GM08714 (cell line): ENCODE measurements around the gene TRIM13.
A peak's percentile ranks its signal among the peaks of the same experiment; 100 is the strongest.
"Not testable (repeated sequence)": the region's sequence is repeated elsewhere in the genome, so short reads cannot be mapped to it uniquely, and the experiment has no call there.

ENCODE experiments used
- H3K4me3 ChIP-seq: fragments of 200-500 bp; sonication (Bioruptor generic); 2 replicates; pipeline ENCODE4 v1.5.1; 2014; ENCODE audit warnings: mild to moderate bottlenecking, low read length, inconsistent platforms
- ZNF274 ChIP-seq: IDR thresholded peaks from 2 replicates; pipeline ENCODE4 v1.6.1; 2012; ENCODE audit warnings: mild to moderate bottlenecking, low read depth, low read length

TRIM13 gene

DNA sequence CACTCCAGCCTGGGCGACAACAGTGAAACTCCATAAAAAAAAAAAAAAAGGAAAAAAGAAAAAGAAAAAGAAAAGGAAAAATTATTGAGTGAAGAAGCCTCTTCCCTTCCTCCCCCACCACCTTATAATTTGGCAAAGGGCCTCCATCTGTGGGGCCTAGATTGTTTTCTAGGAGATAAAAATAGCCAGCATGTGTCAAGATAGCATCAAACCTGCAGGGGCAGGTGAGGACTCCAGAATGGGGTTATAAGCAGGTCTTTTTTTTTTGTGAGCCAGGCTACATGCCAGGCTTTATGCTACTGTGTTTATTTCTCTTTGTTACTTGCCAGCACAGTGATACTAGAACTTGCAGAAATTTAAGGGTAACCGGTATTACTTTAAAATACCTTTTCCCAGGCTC lies 11.7 kb upstream of the TRIM13 start:
- no peak overlapping the region for H3K4me3 ChIP-seq
- no peak for TF ChIP-seq ZNF274

- no peak overlapping the region for H3K4me3 ChIP-seq
- TF ChIP-seq ZNF274 = no peak
These were observed 10.4 kb upstream of the TRIM13 start for GRCh38 chr13:49986471-49986870.

GRCh38 chr13:49990612-49991011 lies 6.2 kb upstream of the TRIM13 start:
- not testable (repeated sequence) for H3K4me3 ChIP-seq

DNA sequence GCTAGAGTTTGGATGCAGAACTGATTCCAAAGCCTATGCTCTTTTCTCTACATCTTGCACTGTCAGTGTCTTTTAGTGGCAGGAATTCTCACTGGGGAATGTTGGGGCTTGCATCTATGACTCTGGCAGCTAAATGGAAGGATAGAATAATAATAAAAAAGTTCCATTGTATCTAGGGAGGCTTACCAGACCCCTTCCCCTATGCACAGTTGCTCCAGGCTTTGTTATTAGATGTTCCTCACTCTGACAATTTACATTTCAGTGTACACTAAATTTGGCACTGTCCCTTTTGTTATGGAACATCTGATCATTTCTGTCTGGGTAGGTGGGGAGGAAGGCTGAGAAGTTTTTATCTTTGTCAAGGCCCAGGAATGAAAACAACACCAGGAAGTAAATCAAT lies 3.7 kb upstream of the TRIM13 start:
- no peak overlapping the region for H3K4me3 ChIP-seq
- no peak for TF ChIP-seq ZNF274

DNA sequence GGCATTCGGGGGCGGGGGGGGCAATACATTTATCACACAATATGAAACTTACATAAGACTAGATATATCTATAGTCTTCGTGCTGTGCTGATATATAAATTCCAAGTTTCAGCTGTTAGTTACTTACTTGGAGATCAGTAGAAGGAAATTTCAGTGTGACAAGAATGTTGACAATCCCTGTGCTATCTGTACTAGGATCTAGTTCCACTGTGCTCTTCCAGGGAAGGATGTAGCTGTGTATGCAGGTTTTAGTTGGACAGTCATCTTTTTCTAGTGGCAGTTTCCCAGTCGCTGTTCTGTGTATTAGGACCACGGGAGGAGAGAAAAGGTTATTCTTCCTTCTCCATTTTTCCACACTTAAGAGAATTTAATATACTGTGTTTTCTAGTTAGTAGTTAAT lies 3.2 kb upstream of the TRIM13 start:
- no peak overlapping the region for H3K4me3 ChIP-seq
- no peak for TF ChIP-seq ZNF274

- H3K4me3 ChIP-seq = peak overlapping the region; percentile 69; the same call in 1 of the 2 replicates
- TF ChIP-seq ZNF274 = no peak
These were observed 1.2 kb upstream of the TRIM13 start for GRCh38 chr13:49995625-49996101.

GRCh38 chr13:49996161-49996915 lies 504 bp upstream of the TRIM13 start:
- no peak for TF ChIP-seq ZNF274
- H3K4me3 ChIP-seq = peak overlapping the region; percentile 69; the same call in 1 of the 2 replicates

DNA sequence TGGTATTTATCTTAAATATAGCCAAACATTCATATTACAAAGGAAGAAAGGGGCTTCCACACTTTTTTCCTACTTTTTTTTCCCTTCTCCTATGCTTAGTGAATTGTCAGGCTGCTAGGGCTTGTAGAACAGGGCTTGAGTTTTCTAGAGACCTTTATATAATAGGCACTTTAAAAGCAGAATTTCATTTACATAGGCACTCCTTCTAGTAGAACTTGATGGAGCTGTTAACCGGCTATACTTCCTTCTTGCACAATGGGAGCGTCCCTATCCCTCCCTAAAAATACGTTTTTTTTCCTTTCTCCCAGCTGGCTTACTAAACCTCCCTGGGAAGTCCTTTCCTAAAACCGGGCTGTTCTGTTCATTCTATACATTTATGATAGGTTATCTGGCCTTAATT lies 1.1 kb downstream of the TRIM13 start:
- TF ChIP-seq ZNF274 = no peak
- H3K4me3 ChIP-seq = peak overlapping the region; percentile 71

GRCh38 chr13:49998714-49999624 lies 2.1 kb downstream of the TRIM13 start:
- H3K4me3 ChIP-seq = peak overlapping the region; percentile 71
- TF ChIP-seq ZNF274 = no peak

- H3K4me3 ChIP-seq = no peak overlapping the region
- no peak for TF ChIP-seq ZNF274
These were observed 4.4 kb downstream of the TRIM13 start for GRCh38 chr13:50001287-50001686.

- no peak for TF ChIP-seq ZNF274
- H3K4me3 ChIP-seq = no peak overlapping the region
These were observed 9.7 kb downstream of the TRIM13 start for GRCh38 chr13:50006426-50007135.

GRCh38 chr13:50011461-50011860 lies 14.6 kb downstream of the TRIM13 start:
- H3K4me3 ChIP-seq = no peak overlapping the region
- no peak for TF ChIP-seq ZNF274

DNA sequence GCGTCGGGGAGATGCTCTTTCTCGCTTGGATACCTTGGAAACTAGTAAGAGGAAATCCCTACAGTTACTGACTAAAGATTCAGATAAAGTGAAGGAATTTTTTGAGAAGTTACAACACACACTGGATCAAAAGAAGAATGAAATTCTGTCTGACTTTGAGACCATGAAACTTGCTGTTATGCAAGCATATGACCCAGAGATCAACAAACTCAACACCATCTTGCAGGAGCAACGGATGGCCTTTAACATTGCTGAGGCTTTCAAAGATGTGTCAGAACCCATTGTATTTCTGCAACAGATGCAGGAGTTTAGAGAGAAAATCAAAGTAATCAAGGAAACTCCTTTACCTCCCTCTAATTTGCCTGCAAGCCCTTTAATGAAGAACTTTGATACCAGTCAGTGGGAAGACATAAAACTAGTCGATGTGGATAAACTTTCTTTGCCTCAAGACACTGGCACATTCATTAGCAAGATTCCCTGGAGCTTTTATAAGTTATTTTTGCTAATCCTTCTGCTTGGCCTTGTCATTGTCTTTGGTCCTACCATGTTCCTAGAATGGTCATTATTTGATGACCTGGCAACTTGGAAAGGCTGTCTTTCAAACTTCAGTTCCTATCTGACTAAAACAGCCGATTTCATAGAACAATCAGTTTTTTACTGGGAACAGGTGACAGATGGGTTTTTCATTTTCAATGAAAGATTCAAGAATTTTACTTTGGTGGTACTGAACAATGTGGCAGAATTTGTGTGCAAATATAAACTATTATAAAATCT lies 15.7 kb downstream of the TRIM13 start:
- TF ChIP-seq ZNF274 = no peak

DNA sequence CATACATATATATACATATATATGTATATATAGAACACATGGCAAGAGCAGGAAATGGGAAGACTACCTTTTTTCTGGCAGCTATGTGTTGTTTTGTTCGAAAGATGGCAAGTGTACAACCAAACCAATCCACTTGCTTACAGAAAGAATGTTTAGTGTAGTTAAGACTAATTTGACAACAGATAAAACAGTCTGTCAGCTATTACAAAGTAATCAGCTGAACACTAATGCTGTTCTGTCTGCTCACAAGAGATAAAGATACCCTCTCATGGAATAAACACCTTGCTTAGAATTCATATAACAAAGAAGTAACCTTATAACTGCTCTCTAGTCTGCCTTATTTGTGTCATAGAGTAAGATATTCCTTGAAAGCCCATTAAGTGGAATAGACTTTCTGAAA lies 17.5 kb downstream of the TRIM13 start:
- H3K4me3 ChIP-seq = no peak overlapping the region
- TF ChIP-seq ZNF274 = no peak

More for the DNA sequence above, 15.7 kb downstream of the TRIM13 start:
- no peak overlapping the region for H3K4me3 ChIP-seq
